ENCODE measurements around the gene ASXL2. TPM values are rescaled to one million over a fixed set of nuclear protein-coding genes. Genes with fewer than 3 reads are reported as not detected.

Gene ASXL2
- polyA plus RNA-seq, 3 donors: 3.6 to 13.4 (median 7.1) TPM

DNA sequence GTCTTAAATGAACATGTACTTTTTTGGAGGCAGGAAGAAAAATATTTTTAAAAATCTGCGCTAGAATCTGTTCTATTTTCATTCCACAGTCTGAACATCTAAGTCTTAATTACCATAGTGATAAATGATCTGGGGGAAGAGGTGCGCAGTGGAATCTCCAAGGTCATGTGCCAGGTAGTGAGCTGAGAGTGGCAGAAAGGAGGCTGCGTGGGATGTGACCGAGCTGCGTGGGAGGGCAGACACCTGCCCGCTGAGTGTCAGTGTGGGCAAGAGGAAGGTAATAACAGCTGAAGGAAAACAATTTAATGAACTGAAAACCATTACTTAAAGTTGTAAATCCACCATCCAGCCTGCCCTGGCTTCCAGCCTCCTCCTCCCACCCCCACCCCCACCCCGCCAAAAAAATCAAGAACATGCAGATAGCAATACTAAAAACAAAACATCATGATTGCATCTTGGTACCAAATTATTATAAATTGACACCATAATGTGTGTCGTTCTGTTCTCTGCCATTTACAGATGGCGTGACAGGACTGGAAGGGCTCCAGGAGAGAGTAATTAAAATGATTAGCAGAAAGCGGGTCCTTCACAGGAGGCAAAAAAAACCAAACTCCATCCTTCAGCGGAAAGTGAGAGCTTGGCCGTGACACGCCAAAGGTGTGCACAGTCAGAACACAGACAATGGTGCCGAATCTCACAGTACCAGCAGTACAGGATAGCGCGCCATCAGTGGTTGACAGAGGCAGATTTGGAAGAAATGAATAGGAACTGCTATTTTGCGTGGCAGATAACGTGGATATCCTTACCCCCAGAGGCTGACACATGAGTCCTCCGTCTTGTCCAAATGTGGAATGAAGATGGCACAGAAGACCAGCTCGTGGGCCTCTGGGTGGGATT is 193.5 kb downstream of the ASXL2 start:
- Mint-ChIP-seq H3K27me3 (ENCODE audit: low read depth in 3 of 3) (peaks cover 0 to 11% (median 1%) of the 10 kb centered on the region in 3 donors), H3K27ac (peak overlapping the region in 1 of 7 donors; percentile 17), H3K4me1 (peaks cover 3% of the 10 kb centered on the region), H3K9me3 (peaks cover 0 to 2% (median 0%) of the 10 kb centered on the region in 7 donors), H3K4me3 (no peak overlapping the region), H3K36me3 (no peaks in the 10 kb centered on the region)
- 97% methylated on average over 12 of the region's 20 CpGs for WGBS (ENCODE audit: insufficient coverage)
- no peaks in the 10 kb centered on the region for H3K36me3 ChIP-seq (replicated peaks in 1 of 2; ENCODE audit: control insufficient read depth in 1 of 2, insufficient read depth in 2 of 2, low read length in 2 of 2)
- intact Hi-C loops (cut with micrococcal nuclease): no loop called here
- no peak overlapping the region for H3K27ac ChIP-seq (ENCODE audit: low read depth in 1 of 2, low read length in 2 of 2)
- H2AFZ ChIP-seq (ENCODE audit: insufficient read depth, low read depth, low read length, poor library complexity, severe bottlenecking): no peak overlapping the region
- no peaks in the 10 kb centered on the region for H3K27me3 ChIP-seq (ENCODE audit: control insufficient read depth in 2 of 2, insufficient read depth in 2 of 2, low read length in 2 of 2)
- H4K20me1 ChIP-seq (ENCODE audit: insufficient read depth, low read length): no peaks in the 10 kb centered on the region
- H3K79me2 ChIP-seq (ENCODE audit: insufficient read depth, low read length): no peaks in the 10 kb centered on the region
- H3K9ac ChIP-seq (ENCODE audit: insufficient read depth, low read length, poor library complexity, severe bottlenecking): no peak overlapping the region
- no peak overlapping the region for H3K4me3 ChIP-seq (replicated peaks in 1 of 3; ENCODE audit: low read depth in 2 of 3, low read length in 3 of 3)
- TF ChIP-seq, protein P1, sequence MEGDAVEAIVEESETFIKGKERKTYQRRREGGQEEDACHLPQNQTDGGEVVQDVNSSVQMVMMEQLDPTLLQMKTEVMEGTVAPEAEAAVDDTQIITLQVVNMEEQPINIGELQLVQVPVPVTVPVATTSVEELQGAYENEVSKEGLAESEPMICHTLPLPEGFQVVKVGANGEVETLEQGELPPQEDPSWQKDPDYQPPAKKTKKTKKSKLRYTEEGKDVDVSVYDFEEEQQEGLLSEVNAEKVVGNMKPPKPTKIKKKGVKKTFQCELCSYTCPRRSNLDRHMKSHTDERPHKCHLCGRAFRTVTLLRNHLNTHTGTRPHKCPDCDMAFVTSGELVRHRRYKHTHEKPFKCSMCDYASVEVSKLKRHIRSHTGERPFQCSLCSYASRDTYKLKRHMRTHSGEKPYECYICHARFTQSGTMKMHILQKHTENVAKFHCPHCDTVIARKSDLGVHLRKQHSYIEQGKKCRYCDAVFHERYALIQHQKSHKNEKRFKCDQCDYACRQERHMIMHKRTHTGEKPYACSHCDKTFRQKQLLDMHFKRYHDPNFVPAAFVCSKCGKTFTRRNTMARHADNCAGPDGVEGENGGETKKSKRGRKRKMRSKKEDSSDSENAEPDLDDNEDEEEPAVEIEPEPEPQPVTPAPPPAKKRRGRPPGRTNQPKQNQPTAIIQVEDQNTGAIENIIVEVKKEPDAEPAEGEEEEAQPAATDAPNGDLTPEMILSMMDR (IDR thresholded peaks at IDR 0.05): no peak
- H3K9me3 ChIP-seq (replicated peaks in 1 of 2; ENCODE audit: control insufficient read depth in 1 of 2, insufficient read depth in 1 of 2, low read length in 2 of 2): no peaks in the 10 kb centered on the region
- H3K4me1 ChIP-seq (ENCODE audit: control insufficient read depth in 1 of 2, insufficient read depth in 2 of 2, low read length in 2 of 2): no peaks in the 10 kb centered on the region
- H3K4me2 ChIP-seq (replicated peaks; ENCODE audit: extremely low read depth, low read length, poor library complexity, severe bottlenecking): no peak overlapping the region
- DNase-seq: no peak

Small RNAs within 50 kb of the gene (small RNA-seq; reads per million reads assigned to genes)
- gene NDUFB4P4 (ENCODE audit: insufficient read length, low read depth) (not detected), gene RF00019 (ENCODE audit: insufficient read length, low read depth) (not detected)

Other genes with a start within 250 kb of the ASXL2 start
- gene DTNB, start 204.9 kb downstream of the ASXL2 start, polyA plus RNA-seq: 1 to 10 TPM; 3.0 to 4.2 (median 3.3) TPM
- under 1 TPM; 0.28 to 0.97 (median 0.47) TPM for gene KIF3C, start 104.0 kb upstream of the ASXL2 start, polyA plus RNA-seq
- 100 to 1,000 TPM in 2 of 3 donors, 10 to 100 TPM in 1; 38.6 to 258 (median 202) TPM for gene RAB10, start 155.6 kb upstream of the ASXL2 start, polyA plus RNA-seq